GM21381 (cell line): ENCODE results near the gene SLC25A39.
A peak's percentile ranks its signal among the peaks of the same experiment; 100 is the strongest.
"Not testable (repeated sequence)": the region's sequence is repeated elsewhere in the genome, so short reads cannot be mapped to it uniquely, and the experiment has no call there.

Experiments used
- ATAC-seq: cut with Tn5 transposase; IDR thresholded peaks from one replicate; pipeline ENCODE4 v1.9.1; 2021; ENCODE audit warnings: mild to moderate bottlenecking, moderate library complexity; ENCODE audit not compliant: unreplicated experiment

The SLC25A39 gene, protein sequence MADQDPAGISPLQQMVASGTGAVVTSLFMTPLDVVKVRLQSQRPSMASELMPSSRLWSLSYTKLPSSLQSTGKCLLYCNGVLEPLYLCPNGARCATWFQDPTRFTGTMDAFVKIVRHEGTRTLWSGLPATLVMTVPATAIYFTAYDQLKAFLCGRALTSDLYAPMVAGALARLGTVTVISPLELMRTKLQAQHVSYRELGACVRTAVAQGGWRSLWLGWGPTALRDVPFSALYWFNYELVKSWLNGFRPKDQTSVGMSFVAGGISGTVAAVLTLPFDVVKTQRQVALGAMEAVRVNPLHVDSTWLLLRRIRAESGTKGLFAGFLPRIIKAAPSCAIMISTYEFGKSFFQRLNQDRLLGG

DNA sequence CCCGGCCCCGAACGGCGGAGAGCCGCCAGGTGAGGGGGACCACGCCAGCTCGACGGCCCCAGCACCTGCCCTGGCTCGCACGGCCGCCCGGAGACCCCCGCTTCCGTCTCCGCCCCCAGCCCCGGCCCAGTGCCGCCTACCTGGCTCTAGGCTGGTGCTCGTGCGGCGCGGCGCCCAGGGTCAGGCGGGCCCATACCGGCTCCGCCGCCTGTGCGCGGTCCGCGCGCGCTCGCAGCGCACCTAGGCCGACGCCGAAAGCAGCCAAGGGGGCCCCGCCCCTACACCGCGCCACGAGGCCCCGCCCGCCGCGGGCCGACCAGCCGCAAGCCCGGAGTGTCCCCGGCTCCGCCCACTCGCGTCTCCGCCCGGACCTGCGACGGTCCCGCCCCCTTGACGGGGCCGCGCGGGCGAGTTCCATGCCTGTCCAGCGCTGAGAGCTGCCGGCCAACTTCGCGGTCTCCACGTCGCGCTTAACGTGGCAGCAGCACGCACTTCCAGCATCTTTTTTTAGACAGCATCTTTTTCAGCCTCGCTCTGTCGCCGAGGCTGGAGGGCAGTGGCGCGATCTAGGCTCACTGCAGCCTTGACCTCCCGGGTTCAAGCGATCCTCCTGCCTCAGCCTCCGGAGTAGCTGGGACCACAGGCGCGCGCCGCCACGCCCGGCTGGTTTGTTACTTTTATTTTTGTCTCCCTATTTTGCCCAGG is at the start of gene SLC25A39:
Gene SLC25A39, minus strand, starts transcription at position 253 of the 705 bp plus-strand sequence. CDS start 1,261 bp downstream, outside the sequence.
- peak; percentile 61 for ATAC-seq

DNA sequence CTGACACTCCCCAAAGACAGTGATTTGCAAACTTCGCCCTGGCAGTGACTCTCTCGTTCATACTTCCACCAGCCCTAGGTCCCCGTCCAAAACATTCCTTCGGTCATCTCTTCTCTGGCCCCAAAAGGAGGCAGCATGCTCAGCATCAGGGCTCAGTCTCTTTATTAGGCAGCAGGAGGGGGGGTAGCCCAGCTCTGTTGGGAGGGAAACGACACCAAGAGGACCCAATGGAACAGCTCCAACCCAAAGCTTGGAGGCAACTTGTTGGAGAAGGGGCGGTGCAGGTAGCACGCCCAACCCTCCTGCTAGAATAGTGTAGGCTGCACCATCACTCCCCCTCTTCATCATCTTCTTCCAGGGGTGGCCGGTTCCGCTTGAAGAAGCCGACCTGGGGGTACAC is 47.4 kb upstream of the SLC25A39 start:
- no peak for ATAC-seq

DNA sequence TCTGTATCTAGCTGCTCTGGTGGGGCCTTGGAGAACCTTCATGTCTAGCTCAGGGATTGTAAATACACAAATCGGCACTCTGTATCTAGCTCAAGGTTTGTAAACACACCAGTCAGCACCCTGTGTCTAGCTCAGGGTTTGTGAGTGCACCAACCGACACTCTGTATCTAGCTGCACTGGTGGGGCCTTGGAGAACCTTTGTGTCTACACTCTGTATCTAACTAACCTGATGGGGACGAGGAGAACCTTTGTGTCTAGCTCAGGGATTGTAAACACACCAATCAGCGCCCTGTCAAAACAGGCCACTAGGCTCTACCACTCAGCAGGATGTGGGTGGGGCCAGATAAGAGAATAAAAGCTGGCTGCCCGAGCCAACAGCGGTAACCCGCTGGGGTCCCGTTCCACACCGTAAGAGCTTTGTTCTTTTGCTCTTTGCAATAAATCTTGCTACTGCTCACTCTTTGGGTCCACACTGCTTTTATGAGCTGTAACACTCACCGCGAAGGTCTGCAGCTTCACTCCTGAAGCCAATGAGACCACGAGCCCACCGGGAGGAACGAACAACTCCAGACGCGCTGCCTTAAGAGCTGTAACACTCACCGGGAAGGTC is 44.9 kb upstream of the SLC25A39 start:
- not testable (repeated sequence) for ATAC-seq

DNA sequence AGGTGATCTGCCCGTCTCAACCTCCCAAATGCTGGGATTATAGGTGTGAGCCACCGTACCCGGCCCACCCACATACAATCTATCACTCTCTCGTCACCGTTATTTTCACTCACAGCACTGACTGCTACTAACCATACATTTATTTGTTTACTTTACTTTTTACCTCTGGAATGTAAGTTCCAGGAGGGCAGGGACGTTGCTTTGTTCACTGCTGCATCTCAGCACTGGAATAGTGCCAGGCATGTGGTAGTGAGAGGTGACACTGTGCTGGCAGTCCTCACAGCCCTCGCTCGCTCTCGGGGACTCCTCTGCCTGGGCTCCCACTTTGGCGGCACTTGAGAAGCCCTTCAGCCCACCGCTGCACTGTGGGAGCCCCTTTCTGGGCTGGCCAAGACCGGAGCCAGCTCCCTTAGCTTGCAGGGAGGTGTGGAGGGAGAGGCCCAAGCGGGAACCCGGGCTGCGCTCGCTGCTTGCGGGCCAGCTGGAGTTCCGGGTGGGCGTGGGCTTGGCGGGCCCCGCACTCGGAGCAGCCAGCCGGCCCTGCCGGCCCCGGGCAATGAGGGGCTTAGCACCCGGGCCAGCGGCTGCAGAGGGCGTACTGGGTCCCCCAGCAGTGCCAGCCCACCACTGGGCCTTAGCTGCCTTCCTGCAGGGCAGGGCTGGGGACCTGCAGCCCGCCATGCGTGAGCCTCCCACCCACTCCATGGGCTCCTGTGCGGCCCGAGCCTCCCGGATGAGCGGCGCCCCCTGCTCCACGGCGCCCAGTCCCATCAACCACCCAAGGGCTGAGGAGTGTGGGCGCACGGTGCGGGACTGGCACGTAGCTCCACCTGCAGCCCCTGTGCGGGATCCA is 44.0 kb upstream of the SLC25A39 start:
- not testable (repeated sequence) for ATAC-seq

DNA sequence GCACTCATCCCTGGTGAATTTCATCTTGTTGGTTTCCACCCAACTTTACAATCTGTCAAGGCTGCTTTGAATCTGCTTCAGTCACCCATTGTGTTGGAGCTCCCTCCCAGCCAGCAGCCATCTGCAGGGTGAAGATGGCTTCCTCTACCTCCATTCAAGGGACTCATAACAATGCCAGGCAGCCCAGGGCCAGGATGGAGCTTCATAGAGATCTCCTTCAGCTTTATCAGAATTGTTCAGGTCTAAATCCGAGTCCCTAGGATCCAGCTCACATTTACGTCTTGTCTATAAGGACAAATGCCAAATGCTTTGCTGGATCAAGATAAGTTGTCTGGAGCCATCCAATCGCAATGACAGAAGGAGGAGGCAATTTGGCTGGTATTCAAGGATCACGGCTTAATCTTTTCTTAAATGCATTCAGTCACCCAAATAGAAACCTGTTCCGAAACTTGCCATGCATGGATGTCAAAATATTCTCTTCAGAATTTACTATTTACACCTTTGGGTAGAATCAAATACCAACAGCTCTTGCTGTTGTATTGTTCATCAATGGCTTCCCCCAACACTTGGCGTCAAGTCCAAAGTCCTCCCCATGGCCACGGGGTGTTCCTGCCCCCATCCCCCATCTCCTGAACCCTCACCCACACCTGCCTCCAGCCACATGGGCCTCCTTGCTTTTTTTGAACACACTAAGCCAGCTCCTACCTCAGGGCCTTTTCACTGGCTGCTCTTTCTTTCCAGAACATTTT is 42.8 kb upstream of the SLC25A39 start:
- ATAC-seq = no peak

DNA sequence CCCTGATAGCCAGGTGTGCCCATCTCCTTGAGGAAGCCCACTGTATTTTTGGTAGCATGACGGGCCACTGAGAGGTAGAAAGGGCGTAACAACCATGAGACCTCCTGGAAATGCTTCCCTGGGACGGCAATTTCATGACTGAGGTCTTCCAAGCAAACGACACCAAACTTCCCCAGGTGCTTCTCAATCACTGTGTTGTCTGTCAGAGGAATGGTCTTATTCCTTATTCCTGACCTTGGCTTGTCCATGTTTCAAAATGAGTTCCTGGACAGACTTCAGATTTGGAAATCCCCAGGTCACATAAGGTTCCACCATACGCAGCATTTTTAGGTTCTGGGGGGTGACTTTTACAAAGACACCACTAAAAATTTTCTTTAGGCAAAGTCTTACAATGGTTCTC is 40.4 kb upstream of the SLC25A39 start:
- not testable (repeated sequence) for ATAC-seq

DNA sequence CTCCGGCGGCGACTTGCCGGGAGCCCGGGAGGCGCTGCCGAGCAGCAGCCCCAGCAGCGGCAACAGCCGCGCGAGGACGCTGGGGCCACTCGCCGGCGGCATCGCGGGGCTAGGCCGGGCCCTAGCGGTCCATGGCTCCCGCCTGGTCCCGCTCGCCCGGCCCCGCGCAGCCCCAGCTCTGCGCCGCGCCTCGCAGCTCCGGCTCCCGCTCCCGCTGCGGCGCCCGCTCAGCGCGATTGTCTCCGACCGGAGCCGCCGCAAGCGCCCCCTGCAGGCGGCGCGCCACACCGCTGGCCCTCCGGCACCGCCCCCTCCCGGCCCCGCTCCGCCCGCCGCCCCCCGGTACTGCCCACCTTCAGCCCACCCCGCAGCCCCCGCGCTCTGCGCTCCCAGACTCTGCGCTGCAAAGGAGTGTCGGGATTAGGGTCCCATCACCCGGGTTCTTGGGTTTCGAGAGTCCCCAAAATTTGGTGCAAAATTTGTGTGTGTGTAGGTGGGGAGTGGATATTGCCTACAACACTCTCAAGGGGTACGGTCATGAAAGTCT is 39.1 kb upstream of the SLC25A39 start, which contains the start of gene FAM171A2:
Gene FAM171A2, minus strand, starts transcription at position 241 of the 547 bp plus-strand sequence. Its CDS starts 139 bp downstream, at position 102.
- ATAC-seq = no peak

DNA sequence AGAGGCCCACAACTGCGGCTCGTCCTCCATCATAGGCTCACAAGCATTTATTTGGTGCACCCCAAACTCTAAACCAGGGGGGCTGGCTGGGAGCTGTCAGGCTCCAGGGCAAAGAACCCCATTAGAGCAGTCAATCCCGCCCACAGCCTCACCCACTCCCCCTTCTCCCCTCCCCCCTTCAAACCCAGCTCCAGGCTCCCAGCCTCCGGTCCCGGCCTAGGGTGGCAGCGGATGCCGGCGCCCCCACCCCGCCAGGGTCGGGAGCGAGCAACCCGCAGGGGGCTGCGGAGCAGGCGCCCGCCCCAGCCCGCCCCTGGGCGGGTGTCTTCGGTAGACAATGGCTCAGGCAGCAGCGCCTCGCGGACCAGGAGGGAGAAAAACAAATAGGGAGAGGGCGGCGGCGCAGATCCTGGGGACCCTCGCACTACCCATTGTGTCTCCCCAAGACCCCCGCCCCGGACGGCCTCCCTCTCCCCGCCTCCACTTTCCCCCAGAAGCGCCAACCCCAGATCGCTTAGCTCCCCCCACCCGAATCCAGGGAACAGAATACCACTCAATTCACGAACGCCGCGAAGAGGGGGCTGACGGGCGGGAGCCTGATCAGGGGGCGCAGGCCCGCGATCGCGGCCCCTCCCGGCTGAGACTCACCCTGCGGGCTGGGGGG is 38.5 kb upstream of the SLC25A39 start:
- ATAC-seq = no peak

DNA sequence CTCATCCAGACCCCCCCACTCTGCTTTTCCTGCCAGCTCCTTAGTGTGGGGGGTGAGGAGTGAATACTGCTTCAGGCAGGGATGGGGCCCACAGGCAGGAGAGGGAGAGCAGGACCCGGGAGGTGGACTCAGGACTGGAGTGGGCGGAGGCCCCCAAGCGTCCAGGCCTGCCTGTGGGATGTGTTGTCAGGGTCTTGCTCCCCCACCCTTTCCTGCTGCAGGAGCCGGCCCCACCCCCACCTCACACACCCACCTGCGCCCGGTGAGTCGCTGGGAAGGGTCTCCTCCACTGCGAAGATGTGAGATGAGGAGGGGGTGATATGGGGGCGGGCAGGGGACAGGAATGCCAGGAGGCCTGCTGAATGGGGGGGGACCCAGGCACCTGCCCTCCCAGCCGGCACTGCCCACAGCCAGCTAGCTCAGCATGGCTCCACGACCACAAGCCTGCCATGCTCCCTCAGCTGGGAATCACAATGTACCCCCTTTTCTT is 37.9 kb upstream of the SLC25A39 start:
- no peak for ATAC-seq

DNA sequence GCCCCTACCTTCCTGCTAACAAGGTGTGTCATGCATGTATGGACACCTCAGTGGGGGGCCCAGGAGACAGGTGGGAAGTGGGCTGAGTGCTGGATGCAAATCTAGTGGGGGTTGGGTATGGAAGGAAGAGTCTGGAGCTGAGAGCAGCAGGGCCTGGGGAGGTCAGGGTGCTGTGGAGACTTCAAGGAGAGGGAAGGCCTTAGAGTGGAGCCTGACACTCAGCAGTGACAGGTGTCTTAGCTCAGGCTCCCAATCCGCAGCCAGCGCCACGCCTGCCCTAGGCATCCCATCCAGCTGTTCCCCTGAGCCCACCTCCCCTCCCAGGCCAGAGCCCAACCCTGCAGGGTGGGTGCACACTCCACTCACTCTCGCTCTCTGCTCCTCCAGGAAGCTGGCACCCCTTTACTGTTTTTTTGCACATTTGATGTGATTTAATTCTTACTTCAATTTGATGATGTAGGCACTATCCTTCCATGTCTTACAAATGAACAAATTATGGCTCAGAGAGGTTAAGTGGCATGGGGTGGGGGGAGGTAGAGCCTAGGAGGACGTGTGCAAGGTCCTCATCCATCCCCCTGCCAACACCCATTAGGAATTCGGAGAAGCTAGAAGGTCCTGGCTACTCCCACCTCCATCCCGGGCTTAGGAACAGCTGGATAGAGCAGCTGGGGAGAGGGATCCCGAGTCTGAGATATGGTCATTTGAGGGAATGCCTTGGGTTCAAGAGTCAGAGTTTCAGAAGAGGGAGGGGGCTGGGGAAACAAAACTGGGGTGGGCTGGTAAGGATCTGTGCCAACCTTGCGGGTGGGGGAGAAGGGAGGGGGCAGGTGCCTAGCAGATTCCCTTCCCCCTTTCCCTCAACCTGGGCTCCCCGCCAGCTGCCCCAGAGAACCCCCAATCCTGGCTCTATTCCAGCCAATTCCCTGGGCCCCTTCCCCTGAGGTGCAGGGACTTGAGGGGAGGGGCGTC is 37.0 kb upstream of the SLC25A39 start:
- ATAC-seq = no peak

DNA sequence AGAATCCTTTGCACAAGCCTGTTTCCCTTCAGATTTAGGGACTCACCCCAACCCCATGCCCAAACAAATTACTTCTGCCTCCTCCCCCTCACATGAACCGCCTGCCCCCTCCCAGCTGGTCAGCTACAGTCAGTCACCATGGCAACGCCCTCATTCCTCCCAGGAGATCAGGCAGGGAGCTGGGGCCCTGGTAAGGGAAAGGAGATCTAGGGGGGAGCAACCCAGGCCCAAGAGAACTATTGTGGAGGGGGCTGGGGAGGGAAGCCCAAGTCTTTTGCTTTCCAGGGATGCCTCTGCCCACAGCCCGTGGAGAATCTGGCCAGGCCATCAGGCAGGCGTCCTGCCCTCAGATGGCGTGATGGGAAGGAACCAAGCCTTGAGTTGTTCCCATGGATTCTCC is 36.2 kb upstream of the SLC25A39 start:
- no peak for ATAC-seq

DNA sequence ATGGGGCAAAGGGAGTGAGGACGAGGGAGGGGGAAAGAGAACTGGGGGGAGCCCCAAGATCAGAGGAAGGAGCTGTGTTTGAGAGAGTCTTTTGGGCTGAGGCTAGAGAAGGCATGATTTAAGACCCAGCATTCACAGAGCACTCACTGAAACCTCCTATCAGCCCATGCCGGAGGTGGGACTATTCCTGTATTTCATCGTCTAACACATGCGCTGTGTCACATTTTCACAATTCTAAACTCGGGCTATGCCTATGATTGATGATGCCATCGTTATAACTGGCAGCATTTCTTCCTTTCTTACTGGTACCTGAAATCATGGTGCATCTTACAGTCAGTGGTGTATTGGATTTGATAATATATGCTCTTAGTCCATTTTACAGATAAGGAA is 35.5 kb upstream of the SLC25A39 start:
- ATAC-seq = no peak

DNA sequence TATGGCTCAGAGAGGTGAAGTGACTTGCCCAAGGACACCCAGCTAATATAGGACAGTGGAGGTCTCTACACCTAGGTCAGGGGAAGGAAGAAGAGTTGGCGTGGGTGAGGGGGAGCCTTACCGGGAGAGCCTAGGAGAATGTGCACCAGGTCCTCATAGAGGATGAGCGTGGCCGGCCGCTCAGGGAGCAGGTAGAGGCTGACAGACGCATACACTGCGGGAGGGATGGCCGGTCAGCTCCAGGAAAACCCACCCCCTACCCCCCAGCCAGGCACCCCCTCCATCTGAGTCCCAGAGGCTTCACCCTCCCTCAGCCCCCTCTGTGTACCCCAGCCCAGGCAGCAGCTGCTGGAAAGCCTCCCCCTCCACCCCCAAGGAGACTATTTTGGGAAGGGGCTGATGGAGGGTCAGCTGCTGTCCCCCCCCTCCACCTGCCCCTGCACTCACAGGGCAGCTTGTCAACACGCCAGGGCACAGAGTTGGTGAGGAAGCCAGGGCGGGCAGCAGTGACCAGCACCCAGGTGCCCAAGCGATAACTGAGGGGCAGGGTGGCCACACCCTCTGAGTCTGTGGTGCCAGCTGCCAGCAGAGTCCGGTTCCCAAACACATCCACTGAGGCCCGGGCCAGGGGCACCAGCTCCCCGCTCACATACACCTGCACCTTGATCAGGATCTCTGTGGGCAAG is 35.0 kb upstream of the SLC25A39 start:
- no peak for ATAC-seq

DNA sequence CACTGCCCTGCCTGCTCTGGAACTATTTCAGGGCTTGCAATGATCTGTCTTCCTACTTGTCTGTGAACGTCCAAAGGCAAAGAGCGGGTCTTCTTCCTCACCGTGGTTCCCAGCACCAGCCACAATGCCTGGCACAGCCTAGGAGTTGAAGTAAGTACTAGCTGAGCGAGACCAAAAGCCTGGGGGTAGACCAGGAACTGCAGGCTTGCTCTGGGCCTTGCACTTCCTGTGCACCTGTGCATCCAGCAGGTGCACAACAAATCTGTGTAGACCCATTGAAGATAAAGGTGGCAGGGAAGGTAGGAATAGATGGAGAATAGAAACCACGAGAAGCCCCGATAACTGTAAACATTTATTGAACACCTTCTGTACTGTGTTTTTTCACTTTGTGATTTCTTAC is 34.4 kb upstream of the SLC25A39 start:
- ATAC-seq = no peak

DNA sequence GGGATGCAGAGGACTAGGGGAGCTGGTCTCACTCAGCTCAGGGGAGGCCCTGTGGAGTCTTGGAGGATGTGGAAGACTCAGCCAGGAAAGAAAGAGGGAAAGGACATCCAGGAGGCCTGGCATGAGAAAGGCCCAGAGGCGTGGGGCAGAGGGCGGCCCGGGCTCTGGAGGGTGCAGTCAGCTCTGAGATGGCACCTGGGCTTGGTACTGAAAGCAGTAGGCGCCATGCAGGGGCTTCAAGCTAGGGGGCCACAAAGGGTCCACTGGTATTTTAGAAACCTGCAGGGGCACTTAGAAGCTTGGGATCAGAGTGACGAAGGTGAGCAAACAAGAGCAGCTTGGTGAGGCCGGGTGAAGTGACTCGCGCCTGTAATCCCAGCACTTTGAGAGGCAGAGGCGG is 33.4 kb upstream of the SLC25A39 start:
- ATAC-seq = no peak

DNA sequence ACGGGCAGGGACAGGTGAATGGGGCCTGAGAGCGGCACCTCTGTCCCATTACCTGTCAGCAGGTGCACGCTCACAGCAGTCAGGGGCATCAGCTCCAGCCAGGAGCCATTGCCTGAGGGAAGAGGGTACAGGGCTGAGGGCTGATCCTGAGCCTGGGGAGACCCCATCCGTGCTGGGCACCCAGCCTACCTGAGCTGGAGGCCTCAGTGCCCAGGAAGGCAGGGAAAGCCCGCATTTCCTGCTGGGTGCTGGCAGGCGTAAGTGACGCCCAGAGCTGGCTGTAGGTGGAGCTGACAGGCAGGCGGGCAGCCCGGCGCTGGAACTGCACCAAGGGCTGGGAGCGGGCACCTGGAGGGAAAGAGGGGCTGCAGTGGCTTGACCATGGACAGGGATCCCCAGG is 31.6 kb upstream of the SLC25A39 start:
- no peak for ATAC-seq

DNA sequence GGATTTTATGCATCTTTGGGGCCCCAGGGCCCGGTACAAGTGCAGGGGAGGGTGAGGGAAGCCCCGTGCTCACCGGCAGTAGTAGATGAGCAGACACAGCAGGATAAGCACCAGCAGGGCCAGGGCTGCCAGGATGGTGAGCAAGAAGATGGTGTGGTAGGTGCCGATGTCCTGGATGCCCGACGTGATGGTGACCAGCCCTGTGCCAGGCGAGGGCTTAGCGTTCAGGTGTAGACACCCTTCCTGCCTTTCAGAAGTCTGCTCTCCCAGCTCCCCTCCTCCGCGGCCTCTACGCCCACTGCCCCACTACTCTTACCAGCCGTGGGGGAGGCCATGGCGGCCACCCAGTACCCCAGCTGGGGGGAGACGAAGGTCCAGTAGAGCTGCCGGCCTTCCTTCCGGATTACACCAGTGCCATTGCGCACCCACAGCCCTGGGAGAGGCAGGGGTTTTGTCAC is 31.0 kb upstream of the SLC25A39 start:
- no peak for ATAC-seq
